Posterior cingulate gyrus (tissue), 11 donors: Measurements from ENCODE around the gene LRRC26.
A peak's percentile ranks its signal among the peaks of the same experiment; 100 is the strongest.

Experiments
- DNase-seq, 10 donors: peaks; one replicate each; pipeline versions ENCODE4 v3.0.0 to v3.0.0-alpha.2; 2020 to 2021; ENCODE audit warnings: mixed read lengths in 3 of 10
- intact Hi-C: fragments of 100-400 bp; cut with DNase I; formaldehyde crosslinking; loops from one replicate; pipeline ENCODE4 v1.15.1; 2023

LRRC26 gene

GRCh38 chr9:137169896-137170358 is at the start of gene LRRC26:
Gene LRRC26, minus strand, starts transcription at chr9:137170051. Its CDS starts 108 bp downstream, at chr9:137169943.
- no peak for DNase-seq
- intact Hi-C loops = loop anchor here (5.0 kb wide), 1 partner anchor 38 kb away; no protein-coding TSS in a partner anchor

GRCh38 chr9:137218754-137219271 is 49.0 kb upstream of the LRRC26 start:
- DNase-seq = no peak
- intact Hi-C loops = no loop called here

GRCh38 chr9:137218212-137218753 is 48.4 kb upstream of the LRRC26 start:
- intact Hi-C loops = no loop called here
- DNase-seq = no peak

GRCh38 chr9:137217276-137218211 is 47.7 kb upstream of the LRRC26 start:
- DNase-seq = peak in 2 of 10 donors; percentile 15 to 91
- intact Hi-C loops = no loop called here

GRCh38 chr9:137216188-137216965 is 46.5 kb upstream of the LRRC26 start:
- intact Hi-C loops = no loop called here
- no peak for DNase-seq

GRCh38 chr9:137215196-137215986 is 45.5 kb upstream of the LRRC26 start:
- no peak for DNase-seq
- intact Hi-C loops = no loop called here

GRCh38 chr9:137214620-137215019 is 44.8 kb upstream of the LRRC26 start:
- intact Hi-C loops = no loop called here
- no peak for DNase-seq

GRCh38 chr9:137213160-137214060 is 43.6 kb upstream of the LRRC26 start:
- DNase-seq = peak in 1 of 10 donors; percentile 15
- intact Hi-C loops = no loop called here

- intact Hi-C loops = no loop called here
- DNase-seq = no peak
Observed at GRCh38 chr9:137212520-137212919, 42.7 kb upstream of the LRRC26 start.

- no peak for DNase-seq
- intact Hi-C loops = no loop called here
Observed at GRCh38 chr9:137211532-137211931, 41.7 kb upstream of the LRRC26 start.

GRCh38 chr9:137206602-137207001 is 36.8 kb upstream of the LRRC26 start:
- no peak for DNase-seq
- intact Hi-C loops = no loop called here

GRCh38 chr9:137205126-137206069 is 35.5 kb upstream of the LRRC26 start, which contains the start of the genes NDOR1 and TMEM203:
Gene NDOR1, plus strand, starts transcription at chr9:137205700. Its CDS starts 78 bp downstream, at chr9:137205778.
Gene TMEM203, minus strand, starts transcription at chr9:137205648. Its CDS starts 234 bp downstream, at chr9:137205414.
- peak; percentile 94 to 99 (median 98) for DNase-seq
- intact Hi-C loops = loop anchor here (1.0 kb wide), 1 partner anchor 17 kb away; the partner anchor contains the start of genes ANAPC2 and SSNA1

GRCh38 chr9:137204731-137205125 is 34.9 kb upstream of the LRRC26 start:
- intact Hi-C loops = loop anchor here (1.0 kb wide), 1 partner anchor 16 kb away; the partner anchor contains the start of genes ANAPC2 and SSNA1
- no peak for DNase-seq

GRCh38 chr9:137202966-137203365 is 33.1 kb upstream of the LRRC26 start:
- DNase-seq = no peak
- intact Hi-C loops = no loop called here

GRCh38 chr9:137201205-137201868 is 31.5 kb upstream of the LRRC26 start:
- intact Hi-C loops = no loop called here
- DNase-seq = no peak

GRCh38 chr9:137200311-137201204 is 30.7 kb upstream of the LRRC26 start, which contains the start of gene TPRN:
Gene TPRN, minus strand, starts transcription at chr9:137200741. Its CDS starts 30 bp downstream, at chr9:137200711.
- peak; percentile 98 to 100 (median 100) for DNase-seq
- intact Hi-C loops = no loop called here
